ENCODE results near the gene CAPZA1. TPM values are rescaled to one million over a fixed set of nuclear protein-coding genes. Genes with fewer than 3 reads are reported as not detected.
"Not testable (repeated sequence)": the region's sequence is repeated elsewhere in the genome, so short reads cannot be mapped to it uniquely, and the experiment has no call there.

Gene CAPZA1
- total RNA-seq, 2 experiments from 2014 or later = 234 TPM

DNA sequence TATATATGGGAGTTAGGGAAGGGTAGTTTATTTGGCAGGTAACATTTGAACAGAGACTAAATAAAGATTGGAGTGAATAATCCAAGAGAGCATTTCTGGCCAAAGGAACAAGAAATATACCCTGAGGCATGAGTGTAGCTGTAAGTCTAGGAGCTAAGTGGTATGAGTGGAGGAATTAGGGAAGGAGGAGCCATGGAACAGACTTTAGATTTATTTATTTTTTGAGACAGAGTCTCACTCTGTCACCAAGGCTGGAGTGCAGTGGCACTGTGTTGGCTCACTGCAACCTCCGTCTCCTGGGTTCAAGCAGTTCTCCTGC is 18.4 kb downstream of the CAPZA1 start:
- Histone ChIP-seq H3K9me3 (ENCODE audit: low read length) (peaks cover 4% of the 10 kb centered on the region; the same call in 1 of the 2 replicates), H3K9me2 (ENCODE audit: insufficient read depth, low read length) (no peaks in the 10 kb centered on the region), H4K20me1 (ENCODE audit: insufficient read depth, low read length) (peaks cover 42% of the 10 kb centered on the region), H3K36me3 (ENCODE audit: insufficient read depth, low read length) (peaks cover 70% of the 10 kb centered on the region), H3K27ac (ENCODE audit: low read depth, low read length, poor library complexity, severe bottlenecking) (no peak overlapping the region), H3K79me2 (ENCODE audit: insufficient read depth, low read depth, low read length) (peaks cover 87% of the 10 kb centered on the region), H3K4me2 (ENCODE audit: low read length) (no peak overlapping the region), H2AFZ (ENCODE audit: low read length) (no peak overlapping the region), H3K4me3 (ENCODE audit: low read depth, low read length, poor library complexity, severe bottlenecking) (no peak overlapping the region), H3K4me1 (ENCODE audit: insufficient read depth, low read length, poor library complexity, severe bottlenecking) (peaks cover 31% of the 10 kb centered on the region)
- no peak for DNase-seq (ENCODE audit: low spot score)
- CTCF ChIA-PET (ENCODE audit: unreplicated experiment) = no interaction called here
- intact Hi-C loops (cut with micrococcal nuclease; ENCODE audit: unreplicated experiment) = no loop called here
- TF ChIP-seq CTCF (conservative IDR thresholded peaks at IDR 0.05; ENCODE audit: low read length) (no peak), EZH2phosphoT487 (IDR thresholded peaks at IDR 0.05; ENCODE audit: borderline replicate concordance, low read depth, low read length) (no peak)
- POLR2A ChIA-PET = interaction anchor here (0.6 to 1.7 kb wide), 3 partner anchors 9 to 19 kb away, joined by 3 to 7 read pairs (median 6); partner anchors contain the start of genes CAPZA1 and ST7L
- no TSS peak for BruUV-seq (replicated peaks)

- peaks cover 29% of the 10 kb centered on the region for H4K20me1 ChIP-seq (ENCODE audit: insufficient read depth, low read length)
- DNase-seq (ENCODE audit: low spot score); H3K9me3 ChIP-seq (ENCODE audit: low read length); H3K4me2 ChIP-seq (ENCODE audit: low read length); CTCF ChIA-PET (ENCODE audit: unreplicated experiment); H3K9me2 ChIP-seq (ENCODE audit: insufficient read depth, low read length); H3K27ac ChIP-seq (ENCODE audit: low read depth, low read length, poor library complexity, severe bottlenecking); BruUV-seq (replicated peaks); H3K4me3 ChIP-seq (ENCODE audit: low read depth, low read length, poor library complexity, severe bottlenecking); H2AFZ ChIP-seq (ENCODE audit: low read length); POLR2A ChIA-PET; intact Hi-C loops (cut with micrococcal nuclease; ENCODE audit: unreplicated experiment): not testable (repeated sequence)
- H3K36me3 ChIP-seq (ENCODE audit: insufficient read depth, low read length) = peaks cover 70% of the 10 kb centered on the region
- peaks cover 13% of the 10 kb centered on the region for H3K4me1 ChIP-seq (ENCODE audit: insufficient read depth, low read length, poor library complexity, severe bottlenecking)
- peaks cover 87% of the 10 kb centered on the region for H3K79me2 ChIP-seq (ENCODE audit: insufficient read depth, low read depth, low read length)
Observed at GRCh38 chr1:112640437-112640836, 20.8 kb downstream of the CAPZA1 start.

DNA sequence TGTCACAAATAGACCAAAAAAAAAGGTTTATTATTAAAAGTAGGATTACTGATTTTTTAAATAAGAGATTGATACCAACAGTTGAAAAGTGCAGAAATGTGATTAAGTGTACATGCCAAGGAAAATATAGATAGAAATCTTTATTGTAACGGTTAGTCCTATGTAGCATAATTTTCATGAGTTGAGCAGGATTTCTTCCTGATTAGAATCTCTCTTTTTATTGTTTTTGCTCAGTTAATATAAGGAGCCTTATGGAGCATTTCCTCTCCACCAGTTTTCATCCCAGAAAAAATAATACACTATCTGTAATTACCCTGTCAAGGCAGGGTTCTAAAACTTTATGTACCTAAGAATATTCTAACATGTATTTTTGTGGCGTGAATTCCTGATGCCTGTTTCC is 23.4 kb downstream of the CAPZA1 start:
- peaks cover 10% of the 10 kb centered on the region; the same call in 1 of the 2 replicates for H3K9me3 ChIP-seq (ENCODE audit: low read length)
- peaks cover 87% of the 10 kb centered on the region for H3K79me2 ChIP-seq (ENCODE audit: insufficient read depth, low read depth, low read length)
- BruUV-seq (replicated peaks) = TSS peak; percentile 26
- no peak overlapping the region for H2AFZ ChIP-seq (ENCODE audit: low read length)
- intact Hi-C loops (cut with micrococcal nuclease; ENCODE audit: unreplicated experiment) = no loop called here
- no peaks in the 10 kb centered on the region for H3K4me1 ChIP-seq (ENCODE audit: insufficient read depth, low read length, poor library complexity, severe bottlenecking)
- DNase-seq (ENCODE audit: low spot score) = no peak
- ChIA-PET CTCF (ENCODE audit: unreplicated experiment) (no interaction called here), POLR2A (interaction anchor here (0.8 kb wide), 1 partner anchor 9 kb away, joined by 3 read pairs; no protein-coding TSS in a partner anchor)
- H3K27ac ChIP-seq (ENCODE audit: low read depth, low read length, poor library complexity, severe bottlenecking) = no peak overlapping the region
- 0 out of 2 replicates have a peak, but pooled peaks cover 12% of the 10 kb centered on the region for H4K20me1 ChIP-seq (ENCODE audit: insufficient read depth, low read length)
- H3K9me2 ChIP-seq (ENCODE audit: insufficient read depth, low read length) = no peaks in the 10 kb centered on the region
- peaks cover 75% of the 10 kb centered on the region for H3K36me3 ChIP-seq (ENCODE audit: insufficient read depth, low read length)
- H3K4me2 ChIP-seq (ENCODE audit: low read length) = no peak overlapping the region
- no peak overlapping the region for H3K4me3 ChIP-seq (ENCODE audit: low read depth, low read length, poor library complexity, severe bottlenecking)
- TF ChIP-seq EZH2phosphoT487 (IDR thresholded peaks at IDR 0.05; ENCODE audit: borderline replicate concordance, low read depth, low read length) (no peak), CTCF (conservative IDR thresholded peaks at IDR 0.05; ENCODE audit: low read length) (no peak)

All from OCI-LY7 (cell line).